Stimulated activated naive B cell treated with anti-CD40 and anti-IgM and Interleukin-4, amounts not matched to agents 10 μg/mL and 1 μg/mL and 100 μg/mL, for 72 hours (primary cell): ENCODE results near the gene NPEPL1.

ENCODE experiments used
- ATAC-seq, 2 donors: fragments of 150-1000 bp; cut with Tn5 transposase; replicated peaks; 2 replicates each; pipeline ENCODE4 v1.10.0; 2021; ENCODE audit warnings: moderate library complexity in 1 of 2
- DNase-seq: peaks from one replicate; pipeline ENCODE4 v3.0.0; 2021
- H3K27ac Mint-ChIP-seq: one replicate; pipeline ENCODE4 v1.8.0; 2022; ENCODE audit warnings: mild to moderate bottlenecking, mixed read lengths
- H3K27me3 Mint-ChIP-seq, 2 donors: one replicate each; pipeline ENCODE4 v1.8.0; 2022; ENCODE audit warnings: mixed read lengths in 2 of 2
- H3K36me3 Mint-ChIP-seq, 2 donors: one replicate each; pipeline ENCODE4 v1.8.0; 2022; ENCODE audit warnings: mixed read lengths in 2 of 2, mild to moderate bottlenecking in 1 of 2
- H3K4me1 Mint-ChIP-seq, 2 donors: one replicate each; pipeline ENCODE4 v1.8.0; 2022; ENCODE audit warnings: mixed read lengths in 2 of 2, mild to moderate bottlenecking in 1 of 2
- H3K4me3 Mint-ChIP-seq, 2 donors: one replicate each; pipeline ENCODE4 v1.8.0; 2022; ENCODE audit warnings: mild to moderate bottlenecking in 2 of 2, mixed read lengths in 2 of 2, moderate library complexity in 1 of 2
- H3K9me3 Mint-ChIP-seq, 2 donors: one replicate each; pipeline ENCODE4 v1.8.0; 2022; ENCODE audit warnings: mixed read lengths in 2 of 2, mild to moderate bottlenecking in 1 of 2

NPEPL1 gene

DNA sequence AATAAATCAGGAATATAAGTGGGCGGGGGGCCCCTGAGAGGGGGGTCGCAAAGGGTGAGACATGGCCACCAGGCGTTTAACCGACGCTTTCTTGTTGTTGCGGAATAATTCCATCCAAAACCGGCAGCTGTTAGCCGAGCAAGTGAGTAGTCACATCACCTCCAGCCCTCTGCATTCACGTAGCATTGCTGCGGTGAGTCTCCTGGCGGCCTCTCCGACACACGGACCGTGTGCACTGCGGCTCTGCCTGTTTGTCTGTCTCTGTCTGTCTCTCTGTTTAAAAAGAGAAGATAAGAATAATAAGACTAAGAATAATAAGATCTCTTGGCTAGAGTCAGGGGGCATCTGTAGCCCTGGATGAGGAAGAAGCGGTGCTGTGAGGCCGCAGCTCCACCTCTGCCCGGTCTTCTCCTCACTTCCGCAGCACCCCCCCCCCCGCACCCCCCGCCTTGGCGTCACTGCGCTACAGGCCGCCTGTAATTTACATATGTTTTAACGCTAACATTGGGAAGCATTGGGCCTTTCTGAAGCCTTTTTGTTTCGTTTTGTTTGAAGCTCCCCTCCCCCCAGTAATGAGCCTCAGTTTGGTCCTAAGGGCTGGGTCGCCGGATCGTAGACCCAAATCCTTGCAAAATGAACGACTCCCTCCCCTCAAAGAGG, 40.5 kb upstream of the NPEPL1 start:
- DNase-seq (peak; percentile 35), ATAC-seq (peak; percentile 46 to 57)
- Mint-ChIP-seq H3K4me3 (peak overlapping the region; percentile 92 to 93), H3K36me3 (peaks cover 6 to 21% of the 10 kb centered on the region in 2 donors), H3K27ac (peak overlapping the region; percentile 93), H3K9me3 (no peaks in the 10 kb centered on the region), H3K27me3 (no peaks in the 10 kb centered on the region), H3K4me1 (peaks cover 6 to 30% of the 10 kb centered on the region in 2 donors)

- Mint-ChIP-seq H3K4me3 (peak overlapping the region; percentile 92 to 93), H3K27me3 (no peaks in the 10 kb centered on the region), H3K36me3 (peaks cover 6 to 21% of the 10 kb centered on the region in 2 donors), H3K27ac (peak overlapping the region; percentile 93), H3K4me1 (peaks cover 6 to 37% of the 10 kb centered on the region in 2 donors), H3K9me3 (no peaks in the 10 kb centered on the region)
- ATAC-seq (no peak), DNase-seq (no peak)
These were observed 39.9 kb upstream of the NPEPL1 start for GRCh38 chr20:58652606-58653294.

- Mint-ChIP-seq H3K9me3 (no peaks in the 10 kb centered on the region), H3K27ac (no peak overlapping the region), H3K27me3 (no peaks in the 10 kb centered on the region), H3K36me3 (peaks cover 8 to 21% of the 10 kb centered on the region in 2 donors), H3K4me1 (peaks cover 8 to 35% of the 10 kb centered on the region in 2 donors), H3K4me3 (no peak overlapping the region)
- ATAC-seq, result no peak
- no peak for DNase-seq
These were observed 38.3 kb upstream of the NPEPL1 start for GRCh38 chr20:58654337-58654736.

DNA sequence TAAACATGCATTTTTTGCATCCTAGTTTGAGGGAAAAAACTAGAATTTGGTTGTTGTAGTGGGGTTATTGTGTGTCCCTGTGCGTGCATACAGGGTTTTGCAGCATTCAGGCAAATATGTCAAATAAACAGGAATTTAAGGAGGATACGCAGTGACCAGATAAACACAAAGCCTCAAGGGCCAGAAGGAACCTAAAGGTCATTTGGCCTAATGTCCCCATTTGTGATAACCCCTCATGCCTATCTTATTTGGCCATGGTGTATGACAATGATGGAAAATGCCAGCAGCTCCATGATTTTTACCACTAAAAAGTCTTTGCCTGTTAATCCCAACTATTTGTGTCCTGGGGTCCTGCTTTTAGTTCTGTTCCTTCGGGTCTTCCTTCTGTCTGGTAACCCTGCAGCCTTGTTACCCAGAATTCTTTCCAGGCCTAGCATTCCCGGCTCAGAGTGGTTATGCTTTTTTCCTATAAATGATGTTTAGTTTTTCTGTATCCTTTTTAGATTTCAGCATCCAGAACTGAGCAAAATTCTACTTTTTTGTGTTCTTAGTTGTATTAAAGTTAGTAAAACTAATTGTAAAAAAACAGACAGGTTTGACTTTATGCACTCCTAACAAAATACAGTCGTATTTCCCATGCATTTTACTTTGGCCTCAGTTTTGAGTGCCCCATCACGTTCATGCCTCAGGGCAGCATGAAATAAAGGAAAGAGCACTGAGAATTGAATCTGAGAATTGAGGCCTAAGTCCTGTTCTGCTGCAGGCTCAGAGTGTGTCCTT, 37.1 kb upstream of the NPEPL1 start:
- ATAC-seq (no peak), DNase-seq (no peak)
- Mint-ChIP-seq H3K4me3 (no peak overlapping the region), H3K4me1 (peaks cover 11 to 43% of the 10 kb centered on the region in 2 donors), H3K27me3 (no peaks in the 10 kb centered on the region), H3K27ac (no peak overlapping the region), H3K36me3 (peaks cover 11 to 28% of the 10 kb centered on the region in 2 donors), H3K9me3 (no peaks in the 10 kb centered on the region)

- H3K9me3 Mint-ChIP-seq, result no peaks in the 10 kb centered on the region
- peaks cover 15 to 55% of the 10 kb centered on the region in 2 donors for H3K4me1 Mint-ChIP-seq
- no peak overlapping the region for H3K27ac Mint-ChIP-seq
- no peaks in the 10 kb centered on the region for H3K27me3 Mint-ChIP-seq
- DNase-seq (no peak), ATAC-seq (no peak)
- peaks cover 14 to 30% of the 10 kb centered on the region in 2 donors for H3K36me3 Mint-ChIP-seq
- H3K4me3 Mint-ChIP-seq, result no peak overlapping the region
These were observed 35.8 kb upstream of the NPEPL1 start for GRCh38 chr20:58656831-58657230.

DNA sequence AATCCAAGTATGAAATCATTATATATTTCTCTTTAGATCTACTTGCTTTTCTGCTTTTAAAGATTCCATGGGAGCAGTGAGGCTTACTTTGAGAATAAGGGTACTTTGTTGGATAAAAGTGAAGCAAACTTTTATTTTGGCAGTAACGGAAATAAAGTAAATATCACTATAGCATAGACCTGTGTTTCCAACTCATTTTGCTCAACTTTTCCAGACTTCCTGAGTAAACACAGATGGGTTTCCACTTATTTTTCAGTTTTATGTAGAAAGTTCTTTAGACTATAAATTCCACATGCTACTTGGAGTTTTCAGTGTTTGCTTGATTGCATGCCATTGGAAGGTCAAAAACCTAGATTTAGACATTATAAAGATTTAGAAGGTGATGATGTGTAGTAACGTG, 35.3 kb upstream of the NPEPL1 start:
- no peak for DNase-seq
- no peak overlapping the region for H3K4me3 Mint-ChIP-seq
- H3K9me3 Mint-ChIP-seq, result no peaks in the 10 kb centered on the region
- no peaks in the 10 kb centered on the region for H3K27me3 Mint-ChIP-seq
- peaks cover 14 to 33% of the 10 kb centered on the region in 2 donors for H3K36me3 Mint-ChIP-seq
- ATAC-seq, result no peak
- H3K27ac Mint-ChIP-seq, result no peak overlapping the region
- H3K4me1 Mint-ChIP-seq, result peaks cover 15 to 59% of the 10 kb centered on the region in 2 donors

GRCh38 chr20:58657986-58658385, 34.6 kb upstream of the NPEPL1 start:
- Mint-ChIP-seq H3K36me3 (peaks cover 13 to 31% of the 10 kb centered on the region in 2 donors), H3K27me3 (no peaks in the 10 kb centered on the region), H3K27ac (no peak overlapping the region), H3K4me1 (peaks cover 15 to 54% of the 10 kb centered on the region in 2 donors), H3K9me3 (no peaks in the 10 kb centered on the region), H3K4me3 (no peak overlapping the region)
- ATAC-seq (no peak), DNase-seq (no peak)

DNA sequence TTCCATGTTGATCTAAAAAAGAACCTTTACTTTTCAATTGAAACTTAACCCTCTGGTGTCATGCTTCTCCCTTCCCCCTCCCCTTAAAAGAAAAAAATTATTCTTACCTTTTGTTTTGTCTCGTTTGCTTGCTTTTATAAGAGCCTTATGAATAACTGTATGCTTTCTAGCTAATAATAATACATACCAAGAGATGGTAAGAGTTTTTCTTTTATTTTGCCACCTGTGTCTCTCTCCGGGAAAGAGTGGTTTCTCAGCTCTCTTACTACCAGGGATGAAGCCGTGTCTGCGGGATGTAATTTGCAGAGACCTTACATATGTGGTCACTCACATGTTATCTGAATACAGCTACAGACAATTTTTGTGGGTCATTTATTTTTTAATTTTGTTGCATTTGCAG, 33.8 kb upstream of the NPEPL1 start:
- no peaks in the 10 kb centered on the region for H3K9me3 Mint-ChIP-seq
- no peaks in the 10 kb centered on the region for H3K27me3 Mint-ChIP-seq
- peaks cover 11 to 33% of the 10 kb centered on the region in 2 donors for H3K36me3 Mint-ChIP-seq
- DNase-seq (no peak), ATAC-seq (no peak)
- H3K27ac Mint-ChIP-seq, result no peak overlapping the region
- H3K4me1 Mint-ChIP-seq, result peaks cover 13 to 49% of the 10 kb centered on the region in 2 donors
- H3K4me3 Mint-ChIP-seq, result no peak overlapping the region

DNA sequence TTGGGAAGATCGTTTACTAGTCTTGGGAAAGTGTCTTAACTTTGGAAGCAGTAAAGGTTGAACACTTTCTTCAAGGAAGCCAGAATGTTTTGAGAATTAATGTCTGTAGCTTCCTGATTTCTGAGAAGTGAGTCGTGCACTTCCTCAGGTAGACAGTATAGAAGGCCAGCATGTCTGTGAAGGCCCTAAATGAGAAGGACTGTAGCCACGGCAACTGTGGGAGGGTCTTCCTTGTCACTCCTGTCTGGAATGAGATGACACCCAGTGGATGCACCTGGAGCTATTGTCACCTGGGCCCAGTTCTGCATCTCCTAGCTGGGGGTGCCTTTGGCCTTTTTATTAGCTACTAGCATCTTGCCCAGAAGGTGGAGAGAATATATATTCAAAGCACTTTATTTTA, 32.8 kb upstream of the NPEPL1 start:
- ATAC-seq, result no peak
- Mint-ChIP-seq H3K27me3 (no peaks in the 10 kb centered on the region), H3K27ac (no peak overlapping the region), H3K9me3 (no peaks in the 10 kb centered on the region), H3K4me1 (peaks cover 14 to 49% of the 10 kb centered on the region in 2 donors), H3K4me3 (no peak overlapping the region), H3K36me3 (peaks cover 12 to 36% of the 10 kb centered on the region in 2 donors)
- DNase-seq, result no peak

GRCh38 chr20:58660855-58661597, 31.6 kb upstream of the NPEPL1 start:
- H3K9me3 Mint-ChIP-seq, result no peaks in the 10 kb centered on the region
- H3K36me3 Mint-ChIP-seq, result peaks cover 12 to 40% of the 10 kb centered on the region in 2 donors
- ATAC-seq (no peak), DNase-seq (no peak)
- peaks cover 14 to 56% of the 10 kb centered on the region in 2 donors for H3K4me1 Mint-ChIP-seq
- no peaks in the 10 kb centered on the region for H3K27me3 Mint-ChIP-seq
- no peak overlapping the region for H3K4me3 Mint-ChIP-seq
- H3K27ac Mint-ChIP-seq, result peak overlapping the region; percentile 51

DNA sequence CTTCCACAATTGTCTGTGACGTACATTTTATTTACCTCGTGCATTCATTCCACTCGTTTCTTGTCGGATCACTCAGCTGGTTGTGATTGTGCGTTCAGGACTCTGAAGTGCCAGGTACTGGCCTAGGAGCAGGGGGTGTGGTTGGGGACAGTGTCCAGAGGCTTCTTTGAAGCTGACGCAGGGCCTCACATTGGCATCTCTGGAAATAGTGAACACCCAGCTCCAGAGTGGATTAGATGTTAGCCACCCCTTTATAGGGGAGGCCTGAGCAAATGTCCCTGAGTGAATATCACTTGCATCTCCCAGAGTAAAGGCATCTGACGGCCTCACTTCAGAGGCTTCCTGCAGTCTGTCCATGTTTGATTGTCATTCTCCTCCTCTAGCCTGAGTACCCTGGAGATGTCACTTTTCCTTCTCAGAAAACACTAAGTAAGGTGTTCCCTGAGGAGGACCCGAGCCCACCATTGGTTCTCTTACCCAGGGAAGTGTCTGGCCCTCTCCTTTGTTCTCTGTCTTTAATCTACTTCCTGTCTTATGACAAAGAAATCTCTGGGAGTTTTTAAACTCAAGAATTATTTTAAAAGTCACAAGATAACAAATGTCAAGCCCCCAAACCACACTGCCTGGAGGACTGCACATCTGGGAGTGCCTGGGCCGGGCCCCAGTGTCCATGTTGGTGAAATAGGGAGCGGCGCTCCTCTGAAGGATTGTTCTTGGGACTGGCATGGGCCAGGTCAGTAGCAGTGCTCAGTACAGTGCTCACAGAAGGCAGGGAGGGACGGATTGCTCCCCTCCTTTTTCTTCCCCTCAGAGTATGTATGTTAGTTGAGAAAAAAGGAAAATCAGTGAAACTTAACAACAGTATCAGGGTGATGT, 30.8 kb upstream of the NPEPL1 start:
- peaks cover 12 to 48% of the 10 kb centered on the region in 2 donors for H3K4me1 Mint-ChIP-seq
- H3K27me3 Mint-ChIP-seq, result no peaks in the 10 kb centered on the region
- ATAC-seq, result no peak
- DNase-seq, result no peak
- H3K36me3 Mint-ChIP-seq, result peaks cover 12 to 42% of the 10 kb centered on the region in 2 donors
- no peak overlapping the region for H3K4me3 Mint-ChIP-seq
- peak overlapping the region; percentile 59 for H3K27ac Mint-ChIP-seq
- H3K9me3 Mint-ChIP-seq, result no peaks in the 10 kb centered on the region

DNA sequence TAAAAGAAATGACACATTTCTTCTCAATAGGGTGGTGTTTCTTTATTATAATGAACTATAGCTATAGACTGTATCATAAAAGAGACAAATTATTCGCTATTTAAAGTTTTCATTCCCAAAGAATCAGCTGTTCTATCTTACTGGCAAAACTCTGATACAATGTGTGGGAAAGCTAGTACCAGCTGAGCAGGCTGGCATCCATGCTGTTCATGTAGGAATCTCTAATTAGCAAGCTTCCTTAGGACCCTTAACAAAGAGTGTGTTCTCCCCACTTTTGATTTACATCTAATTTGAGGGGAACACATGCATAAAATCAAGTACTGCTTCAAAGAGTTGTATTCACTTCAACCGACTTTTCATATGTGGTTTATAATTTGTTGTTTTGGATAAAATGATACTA, 28.3 kb upstream of the NPEPL1 start:
- Mint-ChIP-seq H3K36me3 (peaks cover 17 to 55% of the 10 kb centered on the region in 2 donors), H3K27ac (no peak overlapping the region), H3K9me3 (no peaks in the 10 kb centered on the region), H3K27me3 (no peaks in the 10 kb centered on the region), H3K4me3 (no peak overlapping the region), H3K4me1 (peaks cover 9 to 41% of the 10 kb centered on the region in 2 donors)
- DNase-seq, result no peak
- no peak for ATAC-seq

DNA sequence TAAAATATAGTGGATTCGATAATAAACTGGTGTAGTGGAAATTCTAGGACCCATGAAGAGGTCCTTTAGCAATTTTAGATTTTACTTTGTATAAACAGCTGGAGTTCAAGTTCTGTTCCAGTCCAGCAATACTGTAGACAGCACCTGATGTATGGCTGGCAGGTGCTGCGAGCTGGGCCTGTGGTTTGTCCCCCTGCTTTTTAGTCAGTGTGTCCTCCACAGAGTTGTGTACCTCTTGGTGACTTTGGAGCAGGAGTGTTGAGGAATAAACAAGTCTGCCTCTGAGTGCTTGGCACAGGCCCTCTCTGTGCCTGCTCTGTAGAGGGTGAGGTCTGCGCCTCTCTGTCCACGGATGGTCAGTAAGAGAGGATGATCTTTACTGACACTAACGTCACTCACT, 27.7 kb upstream of the NPEPL1 start:
- Mint-ChIP-seq H3K36me3 (peaks cover 17 to 52% of the 10 kb centered on the region in 2 donors), H3K9me3 (no peaks in the 10 kb centered on the region), H3K4me3 (no peak overlapping the region), H3K27me3 (no peaks in the 10 kb centered on the region), H3K27ac (no peak overlapping the region), H3K4me1 (peaks cover 13 to 41% of the 10 kb centered on the region in 2 donors)
- DNase-seq, result no peak
- no peak for ATAC-seq
